Heart left ventricle (tissue), 13 donors: ENCODE results near the gene MRPL46.

Source experiments
- CTCF ChIP-seq, 12 donors: fragments of 200-600 bp; sonication (generic) in 4 of 12; IDR thresholded peaks; one replicate each; pipeline versions ENCODE4 v1.5.0 to v1.8.0; 2018 to 2022; ENCODE audit warnings: antibody characterized with exemption in 12 of 12, mild to moderate bottlenecking in 5 of 12
- POLR2A ChIP-seq, 2 donors: fragments of 450-650 bp; IDR thresholded peaks; one replicate each; pipeline ENCODE4 v1.6.1; 2017; ENCODE audit warnings: antibody characterized with exemption in 2 of 2, mild to moderate bottlenecking in 2 of 2, moderate library complexity in 2 of 2
- donor health status: ischemic (EF 13 %, LVEDD 7.1; RV severe dilation, severe dysfunction).
- donor health status: DM: no; HTN: yes; CAD: no.
- donor health status: DM: no; HTN: no; CAD: no.
- donor health status: ischemic (EF 25% LVEDD 6.9; RV normal size, moderate dysfunction).
- donor health status: ischemic (EF 25% LVEDD 5.7; RV mildly dilated, moderate dysfunction).
- donor health status: ischemic (EF 35%, LVEDD 5.7; RV mildly dilated, moderate dysfunction).
- donor health status: nonischemic (EF 11% LVEDD 7.7; RV severe dilation, severe dysfunction).
- donor health status: DM: yes; HTN: yes; CAD: no.
- donor health status: PGD.
- donor health status: ischemic (EF 29% LVEDD 5.4; RV normal size, mild dysfunction).
- donor health status: nonischemic (EF 23%, LVEDD 6.1; RV moderate dilation, normal function).

- no peak for TF ChIP-seq CTCF (IDR thresholded peaks at IDR 0.05)
- TF ChIP-seq POLR2A (IDR thresholded peaks at IDR 0.05), result no peak
These were observed 2.1 kb upstream of the MRPL46 start for GRCh38 chr15:88469321-88469720.
